HG02759 (cell line): ENCODE data around the gene SPOPL.
A peak's percentile ranks its signal among the peaks of the same experiment; 100 is the strongest.

Experiments
- ATAC-seq: cut with Tn5 transposase; IDR thresholded peaks from one replicate; pipeline ENCODE4 v1.9.1; 2021; ENCODE audit warnings: mild to moderate bottlenecking, moderate library complexity; ENCODE audit not compliant: unreplicated experiment

SPOPL gene

GRCh38 chr2:138493334-138493733 is 8.2 kb upstream of the SPOPL start:
- no peak for ATAC-seq

DNA sequence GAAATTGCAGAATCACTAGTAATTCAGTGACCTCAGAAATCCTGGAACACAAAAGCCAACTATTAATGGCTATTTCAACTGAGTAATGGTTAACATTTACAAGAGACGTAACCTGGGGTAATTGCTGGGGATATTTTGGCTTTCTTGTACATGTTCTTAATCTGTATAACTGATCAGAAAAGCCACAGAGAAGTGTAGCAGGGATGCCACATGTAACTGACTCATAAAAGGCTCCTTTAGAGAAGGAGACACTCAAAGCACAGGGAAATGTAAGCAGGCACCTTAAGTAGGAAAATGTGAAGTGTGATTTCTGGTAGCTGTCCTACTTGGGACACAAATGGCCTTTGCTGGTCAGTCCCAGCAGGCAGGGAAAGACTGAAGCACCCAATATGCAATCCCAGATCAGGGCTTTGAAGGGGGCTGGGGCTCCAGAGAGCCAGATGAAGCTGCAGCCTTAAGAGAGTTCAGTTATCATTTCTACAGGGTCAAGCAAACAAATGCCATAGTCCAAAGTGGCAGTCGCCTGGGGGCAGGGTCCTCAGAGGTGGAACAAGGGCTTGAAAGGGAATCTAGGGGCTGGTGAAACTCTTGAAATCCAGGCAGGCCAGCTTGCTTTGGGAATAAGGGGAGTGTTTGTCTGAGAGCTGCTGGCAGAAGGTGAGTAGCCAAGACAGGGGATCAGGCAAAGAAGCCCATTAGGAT is 7.2 kb upstream of the SPOPL start:
- ATAC-seq = no peak

DNA sequence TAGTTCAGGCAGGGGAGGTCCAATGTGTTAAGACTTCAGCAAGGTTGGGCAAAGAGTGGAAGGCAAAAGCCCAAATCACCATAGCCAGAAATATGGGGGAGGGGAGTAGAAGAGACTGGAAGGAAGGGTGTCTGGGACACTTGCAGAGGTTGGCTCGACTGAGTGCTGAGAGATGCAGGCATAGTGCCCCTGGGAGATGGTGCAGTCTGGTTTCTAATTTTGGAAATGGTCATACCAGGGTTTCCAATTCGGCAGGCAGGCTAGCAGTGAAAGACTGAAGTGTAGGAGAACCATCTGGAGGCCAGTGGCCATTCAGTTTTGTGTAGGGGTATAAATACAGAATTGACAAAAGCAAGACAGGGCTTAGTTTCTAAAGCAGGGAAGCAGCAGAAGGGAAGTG is 6.2 kb upstream of the SPOPL start:
- no peak for ATAC-seq

- ATAC-seq = no peak
Measured at GRCh38 chr2:138496096-138496651, 5.4 kb upstream of the SPOPL start.

GRCh38 chr2:138497294-138497693 is 4.3 kb upstream of the SPOPL start:
- ATAC-seq = no peak

DNA sequence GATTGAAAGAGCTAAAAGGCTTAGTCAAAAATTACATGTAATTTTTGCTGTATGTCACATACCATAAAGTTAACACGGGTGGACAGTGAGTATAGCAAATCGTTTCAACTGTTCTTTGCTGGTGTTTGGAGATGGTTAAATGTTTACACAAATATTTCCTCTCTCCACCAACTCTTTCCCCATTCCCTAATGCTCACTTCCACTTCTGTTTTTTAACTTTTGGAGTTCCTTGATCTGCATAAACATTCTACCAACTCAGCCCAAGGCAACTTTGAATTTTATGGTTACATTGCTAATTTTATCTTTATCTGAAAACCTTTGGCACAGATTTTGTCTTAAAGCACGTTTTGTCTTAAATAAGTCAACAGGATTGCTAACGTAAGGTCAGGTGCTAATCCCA is 1.9 kb upstream of the SPOPL start:
- ATAC-seq = no peak

- ATAC-seq = peak; percentile 18
Measured at GRCh38 chr2:138500592-138501424, 762 bp upstream of the SPOPL start.

GRCh38 chr2:138502255-138503086 is 901 bp downstream of the SPOPL start:
- ATAC-seq = no peak

DNA sequence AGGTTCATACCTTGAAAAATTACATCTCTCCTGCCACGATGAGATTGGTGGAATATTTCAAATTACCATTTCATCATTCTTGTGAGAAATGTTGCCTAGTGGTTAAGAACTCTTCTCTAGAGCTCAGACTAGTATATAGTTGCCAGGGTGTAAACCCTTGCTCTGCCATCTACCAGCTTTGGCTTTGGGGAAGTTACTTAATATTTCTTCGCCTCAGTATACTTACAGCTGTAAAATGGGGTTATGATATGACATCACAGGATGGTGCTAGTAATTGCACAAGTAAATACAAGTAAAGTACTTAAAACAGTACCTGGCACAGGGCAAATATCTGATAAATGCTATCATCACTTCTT is 1.5 kb downstream of the SPOPL start:
- ATAC-seq = no peak

GRCh38 chr2:138503652-138504051 is 2.1 kb downstream of the SPOPL start:
- ATAC-seq = no peak

- no peak for ATAC-seq
Measured at GRCh38 chr2:138504092-138504491, 2.5 kb downstream of the SPOPL start.

DNA sequence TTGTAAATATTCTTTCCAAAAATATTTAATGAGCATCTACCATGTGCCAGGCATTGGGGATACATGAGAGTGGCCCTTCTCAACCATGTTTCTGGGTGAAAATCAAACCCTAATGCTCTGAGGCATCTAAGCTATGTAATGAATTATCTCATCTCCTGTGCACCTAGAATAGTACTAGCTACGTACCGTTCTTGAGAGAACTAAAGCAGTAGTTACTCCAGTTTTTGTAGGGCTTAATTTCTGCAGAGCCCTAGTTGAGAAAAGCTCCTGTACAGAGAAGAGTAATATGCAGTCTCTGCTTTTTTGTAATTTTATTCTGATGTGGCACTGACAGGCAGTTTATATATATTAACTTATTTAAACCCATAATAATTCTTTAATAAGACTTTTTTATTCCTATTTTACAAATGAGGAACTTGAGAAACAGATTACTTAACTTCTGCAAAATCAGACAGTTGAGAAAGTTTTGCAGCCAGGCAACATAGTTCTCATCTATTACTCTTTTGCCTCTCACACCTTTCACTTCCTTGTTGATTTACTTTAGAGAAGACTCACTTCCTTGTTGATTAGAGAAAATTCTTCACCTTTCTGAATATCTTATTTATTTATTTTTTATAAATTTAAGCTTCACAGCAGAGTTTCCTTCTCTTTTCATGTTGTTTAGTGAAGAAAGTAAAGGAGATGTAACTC is 3.1 kb downstream of the SPOPL start:
- ATAC-seq = no peak

GRCh38 chr2:138507267-138507666 is 5.7 kb downstream of the SPOPL start:
- ATAC-seq = no peak

DNA sequence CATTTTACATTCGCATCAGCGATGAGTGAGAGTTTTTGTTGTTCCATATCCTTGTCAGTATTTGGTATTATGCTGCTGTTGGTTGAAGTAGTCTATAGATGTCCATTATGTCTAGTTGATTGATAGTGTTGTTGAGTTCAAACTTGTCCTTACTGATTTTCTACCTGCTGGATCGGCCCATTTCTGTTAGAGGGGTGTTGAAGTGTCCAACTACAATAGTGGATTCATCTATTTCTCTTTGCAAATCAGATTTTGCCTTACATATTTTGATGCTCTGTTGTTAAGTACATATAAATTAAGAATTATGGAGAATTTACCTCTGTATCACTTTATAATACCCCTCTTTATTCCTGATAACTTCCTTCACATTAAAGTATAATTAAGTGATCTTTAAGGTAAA is 8.7 kb downstream of the SPOPL start:
- no peak for ATAC-seq

GRCh38 chr2:138512672-138513071 is 11.1 kb downstream of the SPOPL start:
- ATAC-seq = no peak

GRCh38 chr2:138514173-138514572 is 12.6 kb downstream of the SPOPL start:
- no peak for ATAC-seq

- ATAC-seq = no peak
Measured at GRCh38 chr2:138515092-138515491, 13.5 kb downstream of the SPOPL start.

GRCh38 chr2:138516030-138516704 is 14.6 kb downstream of the SPOPL start:
- ATAC-seq = no peak

DNA sequence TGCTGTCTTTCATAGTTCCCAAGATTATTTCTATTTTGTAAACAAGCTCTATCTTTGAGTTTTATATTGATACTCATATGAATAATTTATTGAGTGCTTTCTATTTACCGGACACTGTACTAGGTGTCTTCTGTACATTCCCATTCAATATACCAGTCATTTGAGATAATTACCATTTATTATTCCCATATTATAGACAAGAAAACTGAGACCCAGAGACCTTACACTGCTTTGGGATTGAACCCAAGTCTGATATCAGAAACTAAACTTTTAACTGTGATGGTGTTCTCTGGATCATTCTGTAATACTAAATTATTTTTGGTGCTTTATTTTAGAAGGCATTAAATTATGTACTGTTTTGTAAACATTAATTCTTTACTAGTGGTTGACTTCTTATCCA is 17.3 kb downstream of the SPOPL start:
- no peak for ATAC-seq

- no peak for ATAC-seq
Measured at GRCh38 chr2:138521821-138522220, 20.3 kb downstream of the SPOPL start.
